Suprapubic skin (tissue), 4 donors: ENCODE data around the gene SPTBN5. TPM values are rescaled to one million over a fixed set of nuclear protein-coding genes. Genes with fewer than 3 reads are reported as not detected.

Source experiments
- DNase-seq, 2 donors: peaks; one replicate each; pipeline ENCODE4 v3.0.0-alpha.2; 2019; ENCODE audit warnings: low spot score in 2 of 2
- H3K27ac ChIP-seq: fragments of 200-600 bp; sonication (generic); one replicate; pipeline ENCODE4 v1.5.1; 2019
- H3K27me3 ChIP-seq: fragments of 200-600 bp; sonication (generic); one replicate; pipeline ENCODE4 v1.5.1; 2019
- H3K36me3 ChIP-seq: fragments of 200-600 bp; sonication (generic); one replicate; pipeline ENCODE4 v1.5.1; 2019
- H3K4me1 ChIP-seq: fragments of 200-600 bp; sonication (generic); one replicate; pipeline ENCODE4 v1.5.1; 2019
- H3K4me3 ChIP-seq: fragments of 200-600 bp; sonication (generic); one replicate; pipeline ENCODE4 v1.5.1; 2019; ENCODE audit warnings: mild to moderate bottlenecking
- H3K9me3 ChIP-seq: fragments of 200-600 bp; sonication (generic); one replicate; pipeline ENCODE4 v1.5.1; 2019
- CTCF ChIP-seq, 2 donors: fragments of 200-600 bp in 1 of 2; fragments of 450-650 bp in 1 of 2; sonication (generic) in 1 of 2; IDR thresholded peaks; one replicate each; pipeline ENCODE4 v1.5.1; 2016 to 2019; ENCODE audit warnings: antibody characterized with exemption in 2 of 2, mild to moderate bottlenecking in 1 of 2, moderate library complexity in 1 of 2
- EP300 ChIP-seq: sonication (generic); formaldehyde crosslinking; IDR thresholded peaks from one replicate; pipeline ENCODE4 v1.6.1; 2017; ENCODE audit warnings: antibody characterized with exemption
- POLR2A ChIP-seq, 2 donors: fragments of 450-650 bp; IDR thresholded peaks; one replicate each; pipeline ENCODE4 v1.6.1; 2017; ENCODE audit warnings: antibody characterized with exemption in 2 of 2, mild to moderate bottlenecking in 2 of 2, moderate library complexity in 2 of 2
- POLR2AphosphoS5 ChIP-seq, 3 donors: sonication (generic); formaldehyde crosslinking; IDR thresholded peaks; one replicate each; pipeline ENCODE4 v1.6.1; 2017; ENCODE audit warnings: antibody characterized with exemption in 3 of 3
- WGBS: methylation state at CpG from one replicate; pipeline ENCODE4 v1.1.5; 2018; 5-methylcytosine and 5-hydroxymethylcytosine counted together
- total RNA-seq, 4 donors: library from RNA; depleted of rRNA; stranded (reverse); fragments of >200 nt; gene quantifications; one replicate each; pipeline ENCODE4 v1.1.0, GENCODE V29; 2016

Gene SPTBN5
- total RNA-seq, 4 donors from 2014 or later: 1.3 to 3.4 (median 2.8) TPM

- Histone ChIP-seq H3K27ac (no peak overlapping the region), H3K4me1 (peaks cover 23% of the 10 kb centered on the region), H3K36me3 (no peaks in the 10 kb centered on the region), H3K4me3 (no peak overlapping the region), H3K9me3 (no peaks in the 10 kb centered on the region), H3K27me3 (peaks cover 7% of the 10 kb centered on the region)
- WGBS: 71% methylated on average over 3 of the region's 13 CpGs
- DNase-seq: no peak
- TF ChIP-seq POLR2AphosphoS5 (IDR thresholded peaks at IDR 0.05) (no peak), EP300 (no peak), POLR2A (IDR thresholded peaks at IDR 0.05) (no peak), CTCF (IDR thresholded peaks at IDR 0.05) (no peak)
These were observed 17.8 kb downstream of the SPTBN5 start for GRCh38 chr15:41876007-41876406.

- TF ChIP-seq CTCF (IDR thresholded peaks at IDR 0.05) (no peak), EP300 (no peak), POLR2AphosphoS5 (IDR thresholded peaks at IDR 0.05) (no peak), POLR2A (IDR thresholded peaks at IDR 0.05) (no peak)
- no peaks in the 10 kb centered on the region for H3K9me3 ChIP-seq
- H3K4me1 ChIP-seq: peaks cover 21% of the 10 kb centered on the region
- H3K4me3 ChIP-seq: no peak overlapping the region
- WGBS: 84% methylated on average over 10 of the region's 12 CpGs
- no peaks in the 10 kb centered on the region for H3K36me3 ChIP-seq
- no peak for DNase-seq
- H3K27me3 ChIP-seq: no peaks in the 10 kb centered on the region
- H3K27ac ChIP-seq: no peak overlapping the region
These were observed 19.1 kb downstream of the SPTBN5 start for GRCh38 chr15:41874736-41875135.

GRCh38 chr15:41873711-41874110 is 20.1 kb downstream of the SPTBN5 start:
- Histone ChIP-seq H3K4me1 (peaks cover 24% of the 10 kb centered on the region), H3K27ac (no peak overlapping the region), H3K4me3 (no peak overlapping the region), H3K9me3 (no peaks in the 10 kb centered on the region), H3K36me3 (no peaks in the 10 kb centered on the region), H3K27me3 (no peaks in the 10 kb centered on the region)
- DNase-seq: no peak
- TF ChIP-seq POLR2AphosphoS5 (IDR thresholded peaks at IDR 0.05): no peak
- TF ChIP-seq EP300: no peak
- no peak for TF ChIP-seq CTCF (IDR thresholded peaks at IDR 0.05)
- TF ChIP-seq POLR2A (IDR thresholded peaks at IDR 0.05): no peak
- WGBS: 86% methylated on average over 6 of the region's 8 CpGs

- no peaks in the 10 kb centered on the region for H3K36me3 ChIP-seq
- H3K27ac ChIP-seq: no peak overlapping the region
- 93% methylated on average over 9 of the region's 9 CpGs for WGBS
- H3K4me3 ChIP-seq: no peak overlapping the region
- H3K9me3 ChIP-seq: no peaks in the 10 kb centered on the region
- peaks cover 14% of the 10 kb centered on the region for H3K4me1 ChIP-seq
- DNase-seq: no peak
- H3K27me3 ChIP-seq: no peaks in the 10 kb centered on the region
- no peak for TF ChIP-seq POLR2A (IDR thresholded peaks at IDR 0.05)
- no peak for TF ChIP-seq POLR2AphosphoS5 (IDR thresholded peaks at IDR 0.05)
- no peak for TF ChIP-seq EP300
- no peak for TF ChIP-seq CTCF (IDR thresholded peaks at IDR 0.05)
These were observed 21.6 kb downstream of the SPTBN5 start for GRCh38 chr15:41872166-41872747.

- Histone ChIP-seq H3K27ac (no peak overlapping the region), H3K27me3 (no peaks in the 10 kb centered on the region), H3K4me3 (no peak overlapping the region), H3K9me3 (no peaks in the 10 kb centered on the region), H3K36me3 (no peaks in the 10 kb centered on the region), H3K4me1 (peaks cover 14% of the 10 kb centered on the region)
- DNase-seq: no peak
- no peak for TF ChIP-seq POLR2A (IDR thresholded peaks at IDR 0.05)
- TF ChIP-seq EP300: no peak
- TF ChIP-seq POLR2AphosphoS5 (IDR thresholded peaks at IDR 0.05): no peak
- TF ChIP-seq CTCF (IDR thresholded peaks at IDR 0.05): no peak
- WGBS: 89% methylated on average over 11 of the region's 19 CpGs
These were observed 22.5 kb downstream of the SPTBN5 start for GRCh38 chr15:41871175-41871905.
